Osteocyte (in vitro differentiated cells): ENCODE results near the gene NCOA4. TPM values are rescaled to one million over a fixed set of nuclear protein-coding genes. Genes with fewer than 3 reads are reported as not detected.
"Not testable (repeated sequence)": the region's sequence is repeated elsewhere in the genome, so short reads cannot be mapped to it uniquely, and the experiment has no call there.

Source experiments
- DNase-seq: peaks from one replicate; pipeline ENCODE4 v3.0.0; 2021; ENCODE audit warnings: mixed read lengths; ENCODE audit not compliant: unreplicated experiment; ENCODE audit errors: extremely low spot score
- H3K27ac Mint-ChIP-seq: one replicate; pipeline ENCODE4 v1.8.0; 2021; ENCODE audit warnings: mild to moderate bottlenecking, mixed read lengths; ENCODE audit not compliant: unreplicated experiment
- H3K27me3 Mint-ChIP-seq: one replicate; pipeline ENCODE4 v1.8.0; 2021; ENCODE audit warnings: mixed read lengths; ENCODE audit not compliant: unreplicated experiment
- H3K36me3 Mint-ChIP-seq: one replicate; pipeline ENCODE4 v1.8.0; 2021; ENCODE audit warnings: mixed read lengths; ENCODE audit not compliant: unreplicated experiment
- H3K4me1 Mint-ChIP-seq: one replicate; pipeline ENCODE4 v1.8.0; 2021; ENCODE audit warnings: mixed read lengths; ENCODE audit not compliant: unreplicated experiment
- H3K4me3 Mint-ChIP-seq: one replicate; pipeline ENCODE4 v1.8.0; 2021; ENCODE audit warnings: mild to moderate bottlenecking, moderate library complexity, mixed read lengths; ENCODE audit not compliant: unreplicated experiment
- H3K9me3 Mint-ChIP-seq: one replicate; pipeline ENCODE4 v1.8.0; 2021; ENCODE audit warnings: mixed read lengths; ENCODE audit not compliant: unreplicated experiment
- total RNA-seq: library from RNA; stranded (reverse); gene quantifications from 2 replicates; pipeline ENCODE4 v1.2.1, GENCODE V29; 2021
- TF ChIP-seq, protein P1 (sequence below): fragments of 200-600 bp; sonication (generic); IDR thresholded peaks from 2 replicates; pipeline ENCODE4 v1.5.0; 2021; ENCODE audit warnings: antibody characterized with exemption, mild to moderate bottlenecking, moderate library complexity

Gene NCOA4
- total RNA-seq, 1 donor from 2014 or later: 106 TPM

DNA sequence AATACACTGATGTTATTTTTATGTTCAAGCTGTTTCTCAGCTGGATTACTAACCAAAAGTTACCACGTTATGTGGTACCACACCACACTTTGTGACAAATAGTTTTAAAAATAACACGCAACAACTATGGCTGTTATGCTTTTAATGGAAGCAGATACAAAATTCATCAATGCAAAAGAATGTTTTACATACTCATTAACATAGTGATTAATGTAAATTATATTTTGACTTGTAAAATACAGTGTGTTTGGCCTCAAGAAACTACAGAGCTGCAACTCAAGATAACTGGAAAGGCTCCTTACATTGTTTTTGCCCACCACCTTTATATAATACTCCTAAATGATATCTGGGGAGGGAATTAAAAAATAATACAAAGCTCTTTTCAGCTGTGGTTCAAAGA is 25.5 kb downstream of the NCOA4 start:
- peaks cover 4% of the 10 kb centered on the region for H3K9me3 Mint-ChIP-seq
- H3K36me3 Mint-ChIP-seq: peaks cover 50% of the 10 kb centered on the region
- no peaks in the 10 kb centered on the region for H3K4me1 Mint-ChIP-seq
- H3K4me3 Mint-ChIP-seq: no peak overlapping the region
- H3K27ac Mint-ChIP-seq: no peak overlapping the region
- no peak for DNase-seq
- TF ChIP-seq, protein P1, sequence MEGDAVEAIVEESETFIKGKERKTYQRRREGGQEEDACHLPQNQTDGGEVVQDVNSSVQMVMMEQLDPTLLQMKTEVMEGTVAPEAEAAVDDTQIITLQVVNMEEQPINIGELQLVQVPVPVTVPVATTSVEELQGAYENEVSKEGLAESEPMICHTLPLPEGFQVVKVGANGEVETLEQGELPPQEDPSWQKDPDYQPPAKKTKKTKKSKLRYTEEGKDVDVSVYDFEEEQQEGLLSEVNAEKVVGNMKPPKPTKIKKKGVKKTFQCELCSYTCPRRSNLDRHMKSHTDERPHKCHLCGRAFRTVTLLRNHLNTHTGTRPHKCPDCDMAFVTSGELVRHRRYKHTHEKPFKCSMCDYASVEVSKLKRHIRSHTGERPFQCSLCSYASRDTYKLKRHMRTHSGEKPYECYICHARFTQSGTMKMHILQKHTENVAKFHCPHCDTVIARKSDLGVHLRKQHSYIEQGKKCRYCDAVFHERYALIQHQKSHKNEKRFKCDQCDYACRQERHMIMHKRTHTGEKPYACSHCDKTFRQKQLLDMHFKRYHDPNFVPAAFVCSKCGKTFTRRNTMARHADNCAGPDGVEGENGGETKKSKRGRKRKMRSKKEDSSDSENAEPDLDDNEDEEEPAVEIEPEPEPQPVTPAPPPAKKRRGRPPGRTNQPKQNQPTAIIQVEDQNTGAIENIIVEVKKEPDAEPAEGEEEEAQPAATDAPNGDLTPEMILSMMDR: no peak
- no peaks in the 10 kb centered on the region for H3K27me3 Mint-ChIP-seq

DNA sequence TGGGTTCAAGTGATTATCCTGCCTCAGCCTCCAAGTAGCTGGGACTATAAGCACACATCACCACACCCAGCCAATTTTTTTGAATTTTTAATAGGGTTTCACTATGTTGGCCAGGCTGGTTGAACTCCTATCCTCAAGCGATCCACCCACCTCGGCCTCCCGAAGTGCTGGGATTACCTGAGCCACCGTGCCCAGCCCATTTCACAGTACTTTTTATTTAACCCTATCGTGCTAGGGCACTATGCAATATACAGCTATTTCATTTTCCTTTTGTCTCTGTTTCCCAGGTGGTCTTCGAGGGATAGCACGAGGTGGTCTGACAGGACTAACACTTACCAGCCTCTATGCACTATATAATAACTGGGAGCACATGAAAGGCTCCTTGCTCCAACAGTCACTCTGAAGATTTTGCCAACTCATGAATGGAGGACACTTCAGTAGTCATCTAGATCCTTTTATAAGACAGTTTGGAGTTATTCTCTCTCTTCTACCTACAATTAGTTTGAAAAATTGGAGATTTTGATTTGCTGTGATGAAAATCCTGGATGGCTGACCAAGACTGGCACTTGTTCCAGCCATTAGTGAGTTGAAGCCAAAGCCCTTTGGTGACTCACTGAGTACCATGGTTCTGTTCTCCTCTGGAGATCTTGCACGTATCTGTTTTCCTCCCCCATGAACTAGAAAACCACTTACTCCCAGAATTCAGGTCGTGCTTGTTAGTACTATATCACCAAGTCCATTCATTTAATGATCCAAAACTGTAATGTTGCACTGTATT is 27.3 kb downstream of the NCOA4 start:
- no peak overlapping the region for H3K4me3 Mint-ChIP-seq
- no peaks in the 10 kb centered on the region for H3K4me1 Mint-ChIP-seq
- peaks cover 2% of the 10 kb centered on the region for H3K9me3 Mint-ChIP-seq
- no peak for DNase-seq
- H3K27me3 Mint-ChIP-seq: no peaks in the 10 kb centered on the region
- H3K27ac Mint-ChIP-seq: no peak overlapping the region
- H3K36me3 Mint-ChIP-seq: peaks cover 48% of the 10 kb centered on the region
- TF ChIP-seq, protein P1: no peak

DNA sequence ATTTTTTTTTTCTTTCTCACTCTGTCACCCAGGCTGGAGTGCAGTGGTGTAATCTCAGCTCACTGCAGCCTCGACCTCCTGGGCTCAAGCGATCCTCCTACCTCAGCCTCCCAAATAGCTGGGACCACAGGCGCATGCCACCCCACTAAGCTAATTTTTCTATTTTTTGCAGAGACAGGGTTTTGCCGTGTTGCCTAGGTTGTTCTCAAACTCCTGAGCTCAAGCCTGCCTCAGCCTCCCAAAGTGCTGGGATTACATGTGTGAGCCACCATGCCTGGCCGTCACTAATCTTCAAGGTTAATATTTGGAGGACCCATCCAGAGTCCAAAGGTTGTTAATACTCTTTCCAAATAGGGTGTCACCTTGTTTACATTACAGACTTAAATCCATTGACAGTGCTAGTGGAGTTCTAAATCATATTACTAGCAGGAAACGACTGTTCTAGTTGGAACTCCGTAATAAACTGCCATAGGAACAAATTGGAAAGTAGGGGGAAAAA is 28.2 kb downstream of the NCOA4 start:
- H3K4me3 Mint-ChIP-seq, H3K27me3 Mint-ChIP-seq, H3K4me1 Mint-ChIP-seq, DNase-seq, H3K27ac Mint-ChIP-seq, H3K9me3 Mint-ChIP-seq: not testable (repeated sequence)
- peaks cover 43% of the 10 kb centered on the region for H3K36me3 Mint-ChIP-seq

DNA sequence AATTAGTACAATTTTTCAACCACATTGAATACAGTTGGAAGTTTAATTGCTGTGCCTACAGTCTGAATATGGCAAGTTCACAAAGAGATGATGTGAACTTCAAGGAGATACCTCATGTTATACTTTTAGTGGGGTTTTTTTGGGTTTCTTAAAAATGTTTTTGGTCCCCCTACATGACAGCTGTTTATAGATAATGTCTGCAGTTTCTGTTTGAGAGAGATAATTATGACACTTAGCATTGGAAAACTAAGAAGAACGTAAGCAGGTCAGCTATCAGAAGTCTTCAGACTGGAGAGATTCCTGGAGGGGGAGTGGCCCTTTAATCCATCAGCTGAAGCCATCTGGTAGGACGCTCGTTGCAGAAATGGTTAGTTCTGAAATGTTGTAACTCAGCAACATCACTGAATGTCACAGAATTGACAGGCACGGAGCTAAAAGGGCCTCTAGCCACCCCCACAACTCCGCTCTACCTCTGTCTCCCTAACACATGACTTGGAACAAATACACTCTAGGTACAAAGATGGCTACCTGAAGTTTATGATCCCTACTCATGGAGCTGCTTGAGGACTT is 29.2 kb downstream of the NCOA4 start:
- Mint-ChIP-seq H3K4me1 (no peaks in the 10 kb centered on the region), H3K27me3 (no peaks in the 10 kb centered on the region), H3K27ac (no peak overlapping the region), H3K4me3 (no peak overlapping the region), H3K36me3 (peaks cover 40% of the 10 kb centered on the region), H3K9me3 (no peaks in the 10 kb centered on the region)
- TF ChIP-seq, protein P1: no peak
- DNase-seq: no peak

DNA sequence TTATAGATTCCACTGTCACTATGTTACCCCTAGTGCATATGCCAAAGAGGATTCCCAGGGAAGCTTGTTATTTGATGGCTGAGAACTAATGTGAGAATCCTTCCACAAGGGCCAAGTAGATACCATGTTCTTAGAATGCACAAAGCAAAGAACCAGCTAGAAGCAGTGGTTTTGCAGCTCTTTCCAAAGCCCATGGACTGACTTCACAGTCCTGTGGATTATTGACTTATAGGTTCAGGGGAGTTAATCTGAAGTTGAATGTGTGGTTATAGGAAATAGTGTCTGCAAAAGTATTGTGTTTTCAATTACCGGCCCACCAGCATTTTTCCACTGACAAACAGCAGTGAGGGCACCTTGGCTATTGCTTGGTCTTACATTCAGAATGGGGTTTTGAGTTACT is 29.9 kb downstream of the NCOA4 start:
- TF ChIP-seq, protein P1: no peak
- no peak overlapping the region for H3K27ac Mint-ChIP-seq
- H3K4me3 Mint-ChIP-seq: no peak overlapping the region
- H3K36me3 Mint-ChIP-seq: peaks cover 40% of the 10 kb centered on the region
- H3K4me1 Mint-ChIP-seq: no peaks in the 10 kb centered on the region
- no peaks in the 10 kb centered on the region for H3K9me3 Mint-ChIP-seq
- H3K27me3 Mint-ChIP-seq: no peaks in the 10 kb centered on the region
- no peak for DNase-seq

DNA sequence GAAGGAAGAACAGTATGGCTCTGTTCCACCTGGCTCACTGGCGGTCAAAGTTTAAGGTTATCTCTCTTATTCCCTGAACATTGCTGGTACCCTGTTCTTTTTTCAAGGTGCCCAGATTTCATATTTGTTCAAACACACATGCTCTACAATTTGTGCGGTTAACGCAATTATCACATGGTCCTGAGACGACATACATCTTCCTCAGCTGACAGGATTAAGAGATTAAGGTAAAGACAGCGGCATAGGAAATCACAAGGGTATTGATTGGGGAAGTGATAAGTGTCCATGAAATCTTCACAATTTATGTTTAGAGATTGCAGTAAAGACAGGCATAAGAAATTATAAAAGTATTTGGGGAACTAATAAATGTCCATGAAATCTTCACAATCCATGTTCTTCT is 30.5 kb downstream of the NCOA4 start:
- not testable (repeated sequence) for H3K4me1 Mint-ChIP-seq, H3K27ac Mint-ChIP-seq, H3K9me3 Mint-ChIP-seq, H3K4me3 Mint-ChIP-seq, DNase-seq, H3K27me3 Mint-ChIP-seq
- H3K36me3 Mint-ChIP-seq: peaks cover 39% of the 10 kb centered on the region
